Measurements from ENCODE around the gene WNT1. TPM values are rescaled to one million over a fixed set of nuclear protein-coding genes. Genes with fewer than 3 reads are reported as not detected.

WNT1 gene
- total and polyA plus RNA-seq, 2 of the 4 experiments (the other 2 are of a cell fraction), result not detected

DNA sequence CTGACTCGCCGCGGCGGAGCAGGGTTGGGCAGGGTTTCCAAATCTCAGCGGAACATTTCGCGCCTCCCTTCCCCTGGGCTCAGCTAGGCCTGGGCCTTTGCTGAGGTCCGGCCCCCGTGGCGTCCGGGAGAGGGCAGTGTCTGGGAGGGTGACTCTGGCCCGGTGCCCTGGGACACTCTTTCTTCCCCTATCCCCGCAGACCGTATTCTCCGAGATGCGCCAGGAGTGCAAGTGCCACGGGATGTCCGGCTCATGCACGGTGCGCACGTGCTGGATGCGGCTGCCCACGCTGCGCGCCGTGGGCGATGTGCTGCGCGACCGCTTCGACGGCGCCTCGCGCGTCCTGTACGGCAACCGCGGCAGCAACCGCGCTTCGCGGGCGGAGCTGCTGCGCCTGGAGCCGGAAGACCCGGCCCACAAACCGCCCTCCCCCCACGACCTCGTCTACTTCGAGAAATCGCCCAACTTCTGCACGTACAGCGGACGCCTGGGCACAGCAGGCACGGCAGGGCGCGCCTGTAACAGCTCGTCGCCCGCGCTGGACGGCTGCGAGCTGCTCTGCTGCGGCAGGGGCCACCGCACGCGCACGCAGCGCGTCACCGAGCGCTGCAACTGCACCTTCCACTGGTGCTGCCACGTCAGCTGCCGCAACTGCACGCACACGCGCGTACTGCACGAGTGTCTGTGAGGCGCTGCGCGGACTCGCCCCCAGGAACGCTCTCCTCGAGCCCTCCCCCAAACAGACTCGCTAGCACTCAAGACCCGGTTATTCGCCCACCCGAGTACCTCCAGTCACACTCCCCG, 3.0 kb downstream of the WNT1 start:
- peak overlapping the region; percentile 16 for H3K4me3 ChIP-seq (ENCODE audit: insufficient read depth, low read depth, low read length)

More for the DNA sequence above, 3.0 kb downstream of the WNT1 start:
- Histone ChIP-seq H3K27me3 (ENCODE audit: control insufficient read depth, insufficient read depth, low read length) (peaks cover 95% of the 10 kb centered on the region), H2BK20ac (ENCODE audit: low read depth, low read length) (no peak overlapping the region), H4K8ac (ENCODE audit: low read depth in 2 of 2, low read length in 2 of 2) (no peak overlapping the region), H2BK5ac (ENCODE audit: low read depth, low read length, poor library complexity, severe bottlenecking) (no peak overlapping the region), H3K56ac (ENCODE audit: extremely low read depth, insufficient read depth, low read length) (no peak overlapping the region), H2AK5ac (ENCODE audit: low read depth, low read length) (no peak overlapping the region), H3K4ac (ENCODE audit: low read depth, low read length) (no peak overlapping the region), H3K27ac (ENCODE audit: insufficient read depth, low read length) (no peak overlapping the region), H2AK9ac (replicated peaks; ENCODE audit: low read depth, low read length, poor library complexity) (no peak overlapping the region), H3K9ac (ENCODE audit: low read depth, low read length) (no peak overlapping the region), H2BK120ac (ENCODE audit: low read depth, low read length) (no peak overlapping the region), H2BK15ac (ENCODE audit: low read depth, low read length) (no peak overlapping the region), H3K14ac (replicated peaks; ENCODE audit: low read depth, low read length) (no peak overlapping the region), H3K9me3 (ENCODE audit: control insufficient read depth, insufficient read depth, low read length) (no peaks in the 10 kb centered on the region), H3K79me1 (ENCODE audit: low read depth in 1 of 2, low read length in 2 of 2) (no peaks in the 10 kb centered on the region), H4K5ac (ENCODE audit: low read depth, low read length) (no peak overlapping the region), H4K91ac (ENCODE audit: insufficient read depth, low read depth, low read length) (no peak overlapping the region), H4K20me1 (ENCODE audit: insufficient read depth, low read length) (peaks cover 16% of the 10 kb centered on the region; the same call in 1 of the 2 replicates), H3K9me1 (ENCODE audit: insufficient read depth, low read length) (peaks cover 8% of the 10 kb centered on the region), H3K18ac (ENCODE audit: low read depth, low read length) (no peak overlapping the region), H3K4me1 (ENCODE audit: control insufficient read depth, insufficient read depth, low read length) (peaks cover 3% of the 10 kb centered on the region; the same call in 1 of the 2 replicates), H3K36me3 (ENCODE audit: control insufficient read depth, insufficient read depth, low read length) (no peaks in the 10 kb centered on the region), H2AFZ (replicated peaks; ENCODE audit: low read length, poor library complexity) (peak overlapping the region; percentile 84), H3K4me2 (ENCODE audit: low read depth, low read length) (peak overlapping the region; percentile 8), H3K23ac (ENCODE audit: low read depth, low read length) (0 out of 2 replicates have a peak overlapping the region, but pooled peaks have one; percentile 12)
- ATAC-seq (ENCODE audit: low read depth) (no peak), DNase-seq (peak; percentile 29)
- TF ChIP-seq SMC3 (IDR thresholded peaks at IDR 0.05; ENCODE audit: low read depth, low read length), result no peak
- peak; percentile 36 for TF ChIP-seq BHLHE40 (IDR thresholded peaks at IDR 0.05; ENCODE audit: low read depth, low read length)
- TF ChIP-seq MAFK (IDR thresholded peaks at IDR 0.05; ENCODE audit: low read depth, low read length), result no peak
- 2% methylated on average over 60 of the region's 91 CpGs; no CpG with 5 or more reads in 1 of the 2 experiments for WGBS, 2 experiments (ENCODE audit: extremely low coverage in 2 of 2, insufficient read length in 1 of 2)
- ChIA-PET POLR2A (ENCODE audit: unreplicated experiment) (no interaction called here), CTCF (interaction anchor here (0.6 kb wide), 2 partner anchors 166 to 366 kb away, joined by 3 read pairs; no protein-coding TSS in a partner anchor)
- in situ Hi-C loops (cut with MboI; ENCODE audit: low sequenced_read_pairs), result no loop called here
- dilution Hi-C loops (cut with HindIII; ENCODE audit: low sequenced_read_pairs, unreplicated experiment), result no loop called here
- BruUV-seq (replicated peaks), result no TSS peak
- intact Hi-C loops (cut with micrococcal nuclease), result no loop called here

All from IMR-90 (cell line).